Measurements from ENCODE around the gene TDRD10. TPM values are rescaled to one million over a fixed set of nuclear protein-coding genes. Genes with fewer than 3 reads are reported as not detected.

TDRD10 gene
- total and polyA plus RNA-seq, 2 donors from 2014 or later, result 2.3 to 4.7 TPM

DNA sequence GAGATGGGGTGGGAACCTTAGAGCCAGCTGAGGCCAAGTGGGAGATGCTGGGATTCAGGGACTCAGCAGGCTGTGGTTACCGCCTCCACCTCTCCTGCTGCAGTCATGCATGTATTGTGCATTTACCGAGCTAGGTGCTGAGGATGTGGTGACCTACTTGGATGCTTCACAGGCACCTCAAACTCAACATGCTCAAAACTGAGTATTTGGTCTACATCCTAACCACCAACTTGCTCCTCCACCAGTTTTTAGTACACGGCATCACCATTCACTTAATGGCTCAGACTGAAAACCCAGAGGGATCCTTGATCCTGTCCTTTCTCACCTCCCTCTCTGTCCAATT is 71.1 kb downstream of the TDRD10 start:
- Histone ChIP-seq H3K9me3 (ENCODE audit: control insufficient read depth in 2 of 3, insufficient read depth in 1 of 3, low read length in 3 of 3) (no peaks in the 10 kb centered on the region), H3K36me3 (ENCODE audit: control insufficient read depth in 2 of 3, insufficient read depth in 3 of 3, low read length in 3 of 3) (no peaks in the 10 kb centered on the region), H3K9ac (ENCODE audit: low read length in 3 of 3) (no peak overlapping the region), H3K27me3 (ENCODE audit: control insufficient read depth, insufficient read depth, low read length) (no peaks in the 10 kb centered on the region), H3K4me1 (ENCODE audit: control insufficient read depth in 2 of 3, insufficient read depth in 2 of 3, low read depth in 1 of 3, low read length in 3 of 3) (peaks cover 0 to 10% (median 0%) of the 10 kb centered on the region in 3 donors), H3K27ac (ENCODE audit: low read depth in 2 of 2, low read length in 2 of 2) (no peak overlapping the region), H3K4me3 (ENCODE audit: low read length in 3 of 3) (no peak overlapping the region)
- TF ChIP-seq, protein P1, sequence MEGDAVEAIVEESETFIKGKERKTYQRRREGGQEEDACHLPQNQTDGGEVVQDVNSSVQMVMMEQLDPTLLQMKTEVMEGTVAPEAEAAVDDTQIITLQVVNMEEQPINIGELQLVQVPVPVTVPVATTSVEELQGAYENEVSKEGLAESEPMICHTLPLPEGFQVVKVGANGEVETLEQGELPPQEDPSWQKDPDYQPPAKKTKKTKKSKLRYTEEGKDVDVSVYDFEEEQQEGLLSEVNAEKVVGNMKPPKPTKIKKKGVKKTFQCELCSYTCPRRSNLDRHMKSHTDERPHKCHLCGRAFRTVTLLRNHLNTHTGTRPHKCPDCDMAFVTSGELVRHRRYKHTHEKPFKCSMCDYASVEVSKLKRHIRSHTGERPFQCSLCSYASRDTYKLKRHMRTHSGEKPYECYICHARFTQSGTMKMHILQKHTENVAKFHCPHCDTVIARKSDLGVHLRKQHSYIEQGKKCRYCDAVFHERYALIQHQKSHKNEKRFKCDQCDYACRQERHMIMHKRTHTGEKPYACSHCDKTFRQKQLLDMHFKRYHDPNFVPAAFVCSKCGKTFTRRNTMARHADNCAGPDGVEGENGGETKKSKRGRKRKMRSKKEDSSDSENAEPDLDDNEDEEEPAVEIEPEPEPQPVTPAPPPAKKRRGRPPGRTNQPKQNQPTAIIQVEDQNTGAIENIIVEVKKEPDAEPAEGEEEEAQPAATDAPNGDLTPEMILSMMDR (IDR thresholded peaks at IDR 0.05; ENCODE audit: borderline replicate concordance, extremely low read depth, insufficient read depth), result no peak
- intact Hi-C loops (cut with DNase I), result no loop called here
- DNase-seq (no peak), FAIRE-seq (no peak)

DNA sequence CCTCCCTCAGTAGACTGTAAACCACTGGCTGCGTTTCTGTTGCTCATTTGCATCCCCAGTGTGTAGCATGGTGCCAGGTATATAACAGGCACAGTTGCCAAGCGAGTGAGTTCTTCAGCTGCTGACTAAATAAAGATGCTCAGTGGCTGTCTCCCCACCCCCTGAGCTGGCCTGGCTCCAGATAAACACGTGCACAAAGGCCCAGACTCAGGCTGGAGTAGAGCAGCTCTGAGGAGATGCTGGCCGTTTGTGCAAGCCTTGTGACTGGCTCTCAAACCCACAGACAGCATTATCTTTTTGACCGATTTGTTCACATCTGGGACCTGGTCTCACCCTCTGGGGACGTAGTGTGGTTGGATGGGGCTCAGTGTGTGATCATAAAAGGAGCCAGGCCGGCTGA is 72.7 kb downstream of the TDRD10 start:
- Histone ChIP-seq H3K36me3 (ENCODE audit: control insufficient read depth in 2 of 3, insufficient read depth in 3 of 3, low read length in 3 of 3) (peaks cover 0 to 5% (median 0%) of the 10 kb centered on the region in 3 donors), H3K9ac (ENCODE audit: low read length in 3 of 3) (no peak overlapping the region), H3K4me3 (ENCODE audit: low read length in 3 of 3) (no peak overlapping the region), H3K27me3 (ENCODE audit: control insufficient read depth, insufficient read depth, low read length) (no peaks in the 10 kb centered on the region), H3K27ac (ENCODE audit: low read depth in 2 of 2, low read length in 2 of 2) (no peak overlapping the region), H3K9me3 (ENCODE audit: control insufficient read depth in 2 of 3, insufficient read depth in 1 of 3, low read length in 3 of 3) (no peaks in the 10 kb centered on the region), H3K4me1 (ENCODE audit: control insufficient read depth in 2 of 3, insufficient read depth in 2 of 3, low read depth in 1 of 3, low read length in 3 of 3) (peaks cover 0 to 10% (median 0%) of the 10 kb centered on the region in 3 donors)
- intact Hi-C loops (cut with DNase I), result no loop called here
- TF ChIP-seq, protein P1 (IDR thresholded peaks at IDR 0.05; ENCODE audit: borderline replicate concordance, extremely low read depth, insufficient read depth), result no peak
- DNase-seq (no peak), FAIRE-seq (no peak)

DNA sequence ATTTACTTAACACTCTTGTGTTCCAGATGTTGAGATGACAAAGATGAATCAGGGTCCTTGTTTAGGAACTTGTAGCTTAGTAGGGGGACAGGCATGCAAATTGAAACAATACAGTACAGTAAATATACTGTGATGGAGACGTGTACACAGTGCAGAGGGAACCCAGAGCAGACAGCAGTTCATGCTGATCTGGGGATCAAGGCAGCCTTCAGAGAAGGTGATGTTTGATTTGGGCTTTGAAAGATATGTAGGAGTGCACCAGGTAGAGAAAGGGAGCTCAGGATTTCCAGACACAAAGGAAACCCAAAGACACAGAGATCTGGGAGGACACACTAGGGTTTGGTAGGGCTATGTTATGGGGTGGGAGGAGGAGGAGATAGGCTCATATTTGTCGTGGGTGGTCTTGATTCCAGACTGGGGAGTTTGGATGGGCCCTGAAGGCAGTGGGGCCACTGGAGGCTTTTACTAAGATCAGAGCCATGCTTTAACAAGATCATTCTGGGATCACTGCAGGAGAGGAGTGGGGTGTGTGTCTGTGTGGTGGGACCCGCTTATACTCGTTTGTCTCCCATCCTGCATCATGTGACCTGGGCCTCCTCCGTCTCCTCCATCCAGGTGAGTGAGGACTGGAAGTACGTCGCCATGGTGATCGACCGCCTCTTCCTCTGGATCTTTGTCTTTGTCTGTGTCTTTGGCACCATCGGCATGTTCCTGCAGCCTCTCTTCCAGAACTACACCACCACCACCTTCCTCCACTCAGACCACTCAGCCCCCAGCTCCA is 73.3 kb downstream of the TDRD10 start:
- no peak for DNase-seq
- H3K27me3 ChIP-seq (ENCODE audit: control insufficient read depth, insufficient read depth, low read length), result no peaks in the 10 kb centered on the region

More for the DNA sequence above, 73.3 kb downstream of the TDRD10 start:
- Histone ChIP-seq H3K4me3 (ENCODE audit: low read length in 3 of 3) (no peak overlapping the region), H3K27ac (ENCODE audit: low read depth in 2 of 2, low read length in 2 of 2) (no peak overlapping the region), H3K9ac (ENCODE audit: low read length in 3 of 3) (no peak overlapping the region), H3K9me3 (ENCODE audit: control insufficient read depth in 2 of 3, insufficient read depth in 1 of 3, low read length in 3 of 3) (no peaks in the 10 kb centered on the region), H3K4me1 (ENCODE audit: control insufficient read depth in 2 of 3, insufficient read depth in 2 of 3, low read depth in 1 of 3, low read length in 3 of 3) (peaks cover 0 to 10% (median 0%) of the 10 kb centered on the region in 3 donors), H3K36me3 (ENCODE audit: control insufficient read depth in 2 of 3, insufficient read depth in 3 of 3, low read length in 3 of 3) (peaks cover 0 to 10% (median 3%) of the 10 kb centered on the region in 3 donors)
- no peak for FAIRE-seq
- intact Hi-C loops (cut with DNase I), result no loop called here
- TF ChIP-seq, protein P1 (IDR thresholded peaks at IDR 0.05; ENCODE audit: borderline replicate concordance, extremely low read depth, insufficient read depth), result no peak
